ENCODE data around the gene LRMDA.

LRMDA gene

GRCh38 chr10:76358743-76359395 lies 927.4 kb downstream of the LRMDA start:
- H3K4me3 ChIP-seq (ENCODE audit: low read depth, low read length), result no peak overlapping the region
- TF ChIP-seq, protein P1, sequence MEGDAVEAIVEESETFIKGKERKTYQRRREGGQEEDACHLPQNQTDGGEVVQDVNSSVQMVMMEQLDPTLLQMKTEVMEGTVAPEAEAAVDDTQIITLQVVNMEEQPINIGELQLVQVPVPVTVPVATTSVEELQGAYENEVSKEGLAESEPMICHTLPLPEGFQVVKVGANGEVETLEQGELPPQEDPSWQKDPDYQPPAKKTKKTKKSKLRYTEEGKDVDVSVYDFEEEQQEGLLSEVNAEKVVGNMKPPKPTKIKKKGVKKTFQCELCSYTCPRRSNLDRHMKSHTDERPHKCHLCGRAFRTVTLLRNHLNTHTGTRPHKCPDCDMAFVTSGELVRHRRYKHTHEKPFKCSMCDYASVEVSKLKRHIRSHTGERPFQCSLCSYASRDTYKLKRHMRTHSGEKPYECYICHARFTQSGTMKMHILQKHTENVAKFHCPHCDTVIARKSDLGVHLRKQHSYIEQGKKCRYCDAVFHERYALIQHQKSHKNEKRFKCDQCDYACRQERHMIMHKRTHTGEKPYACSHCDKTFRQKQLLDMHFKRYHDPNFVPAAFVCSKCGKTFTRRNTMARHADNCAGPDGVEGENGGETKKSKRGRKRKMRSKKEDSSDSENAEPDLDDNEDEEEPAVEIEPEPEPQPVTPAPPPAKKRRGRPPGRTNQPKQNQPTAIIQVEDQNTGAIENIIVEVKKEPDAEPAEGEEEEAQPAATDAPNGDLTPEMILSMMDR (IDR thresholded peaks at IDR 0.05; ENCODE audit: control insufficient read depth, extremely low read depth, insufficient read depth), result no peak
- DNase-seq (ENCODE audit: low read depth), result no peak

- no peak overlapping the region for H3K4me3 ChIP-seq (ENCODE audit: low read depth, low read length)
- no peak for DNase-seq (ENCODE audit: low read depth)
- TF ChIP-seq, protein P1 (IDR thresholded peaks at IDR 0.05; ENCODE audit: control insufficient read depth, extremely low read depth, insufficient read depth), result no peak
Measured at GRCh38 chr10:76375761-76376160, 944.3 kb downstream of the LRMDA start.

DNA sequence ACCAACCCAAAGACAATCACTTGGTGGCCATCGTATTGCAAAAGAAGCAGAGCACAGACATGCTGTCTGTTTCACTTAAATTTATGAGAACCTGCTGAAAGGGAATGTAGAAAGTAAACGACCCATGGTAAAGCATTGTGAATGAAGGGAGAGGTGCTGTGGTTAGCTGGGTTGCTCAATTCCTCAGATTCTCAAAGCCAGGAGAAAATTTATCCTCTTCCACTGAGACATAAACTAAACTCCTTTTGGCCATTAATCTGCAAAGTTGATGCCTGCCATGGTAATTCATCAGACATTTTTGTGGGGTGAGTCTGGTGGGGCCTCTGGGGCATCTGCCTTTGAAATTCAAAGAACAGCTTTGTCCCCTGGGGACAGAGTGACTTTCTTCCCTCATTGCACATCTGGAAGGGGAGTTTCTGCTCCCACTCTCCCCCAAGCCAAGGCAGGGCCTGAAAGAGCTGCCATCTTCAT lies 951.0 kb downstream of the LRMDA start:
- no peak for DNase-seq (ENCODE audit: low read depth)
- TF ChIP-seq, protein P1 (IDR thresholded peaks at IDR 0.05; ENCODE audit: control insufficient read depth, extremely low read depth, insufficient read depth), result no peak
- H3K4me3 ChIP-seq (ENCODE audit: low read depth, low read length), result no peak overlapping the region

DNA sequence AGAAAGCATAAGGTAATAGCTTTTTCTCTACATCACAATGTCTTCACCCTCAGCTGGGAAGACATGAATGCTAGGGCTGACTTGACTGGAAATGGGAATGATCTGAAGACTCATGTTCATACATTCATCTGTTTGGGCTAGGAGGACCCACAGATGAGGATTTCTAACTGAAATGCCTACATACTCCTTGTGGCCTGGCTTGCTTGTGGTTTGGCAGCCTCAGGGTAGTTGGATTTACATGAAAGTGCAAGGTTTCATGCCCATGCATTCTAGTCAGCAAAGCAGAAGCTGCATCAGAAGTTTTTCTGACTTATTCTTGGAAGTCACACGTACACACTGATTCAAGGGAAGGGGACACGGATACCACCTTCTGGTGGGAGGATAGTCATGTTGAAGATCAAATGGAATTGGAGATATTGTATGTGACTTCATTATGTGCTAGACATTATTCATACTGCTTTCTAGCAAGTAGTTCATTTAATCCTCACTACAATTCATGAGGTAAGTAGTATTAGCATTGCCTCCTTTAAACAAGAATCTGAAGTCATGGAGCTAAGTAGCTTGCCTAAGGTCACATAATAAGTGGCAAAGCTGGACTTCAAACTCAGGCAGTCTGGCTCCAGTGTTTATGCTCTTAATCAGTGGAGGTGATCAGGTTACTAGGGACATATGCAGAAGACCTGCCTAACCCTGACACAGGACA lies 957.0 kb downstream of the LRMDA start:
- no peak for DNase-seq (ENCODE audit: low read depth)
- H3K4me3 ChIP-seq (ENCODE audit: low read depth, low read length), result no peak overlapping the region
- TF ChIP-seq, protein P1 (IDR thresholded peaks at IDR 0.05; ENCODE audit: control insufficient read depth, extremely low read depth, insufficient read depth), result no peak

DNA sequence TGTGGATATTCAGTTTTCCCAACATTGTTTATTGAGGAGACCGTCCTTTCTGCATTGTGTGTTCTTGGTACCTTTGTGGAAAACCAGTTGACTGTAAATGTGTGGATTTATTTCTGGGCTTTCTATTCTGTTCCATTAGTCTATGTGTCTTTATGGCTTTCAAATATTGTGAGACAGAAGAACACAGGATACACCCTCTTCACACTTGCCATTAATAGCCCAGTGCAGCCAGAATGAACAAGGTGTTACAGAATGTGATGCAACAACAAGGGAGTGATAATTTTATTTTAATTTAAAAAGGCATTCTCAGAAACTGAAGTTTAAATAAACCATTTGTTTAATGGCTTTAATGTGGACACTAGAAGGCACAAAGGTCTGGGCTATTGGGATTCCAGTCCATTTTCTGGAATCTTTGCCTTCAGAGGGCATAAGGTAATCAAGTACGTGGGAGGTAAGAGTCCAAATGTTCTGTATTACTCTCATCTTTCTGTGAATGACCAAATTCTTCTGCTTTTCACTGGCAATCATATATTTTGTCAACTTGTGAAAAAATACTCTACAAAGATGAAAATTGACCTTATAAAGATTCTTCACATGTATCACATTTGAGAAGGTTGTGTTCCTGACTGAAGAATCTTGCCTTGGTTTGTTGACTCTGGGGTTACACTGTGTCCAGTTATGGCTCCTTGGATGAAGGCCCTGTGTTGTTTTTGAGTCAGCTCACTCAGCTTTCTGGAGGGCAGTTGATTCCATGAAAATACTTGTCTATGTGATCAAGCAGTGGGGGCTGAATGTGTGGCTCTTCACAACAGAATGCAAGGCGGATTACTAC lies 962.7 kb downstream of the LRMDA start:
- H3K4me3 ChIP-seq (ENCODE audit: low read depth, low read length), result no peak overlapping the region
- TF ChIP-seq, protein P1 (IDR thresholded peaks at IDR 0.05; ENCODE audit: control insufficient read depth, extremely low read depth, insufficient read depth), result no peak
- no peak for DNase-seq (ENCODE audit: low read depth)

DNA sequence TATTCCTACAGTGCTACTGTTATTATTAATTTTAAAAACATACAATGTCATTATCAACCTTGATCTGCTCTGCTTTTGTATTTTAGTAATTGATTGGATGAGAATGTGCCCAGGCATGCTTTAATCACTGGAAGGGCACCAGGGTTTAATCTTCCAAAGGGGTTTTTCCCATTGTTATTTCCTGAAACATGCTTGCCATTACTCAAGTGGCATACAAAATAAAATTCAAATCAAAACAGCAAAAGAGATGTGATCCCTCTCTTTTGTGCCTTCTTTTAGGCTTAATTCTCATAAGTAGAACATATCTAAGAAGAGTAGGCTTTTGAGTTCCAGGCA lies 963.3 kb downstream of the LRMDA start:
- DNase-seq (ENCODE audit: low read depth), result no peak
- TF ChIP-seq, protein P1 (IDR thresholded peaks at IDR 0.05; ENCODE audit: control insufficient read depth, extremely low read depth, insufficient read depth), result no peak
- H3K4me3 ChIP-seq (ENCODE audit: low read depth, low read length), result no peak overlapping the region

All from LNCaP clone FGC (cell line).